Neuronal stem cell (in vitro differentiated cells): ENCODE measurements around the gene PNMA8C.
A peak's percentile ranks its signal among the peaks of the same experiment; 100 is the strongest.

Experiments
- DNase-seq: peaks from one replicate; pipeline ENCODE4 v3.0.0-alpha.2; 2013; ENCODE audit warnings: low spot score
- H2AFZ ChIP-seq: one replicate; pipeline ENCODE4 v1.6.1; 2013; ENCODE audit warnings: mild to moderate bottlenecking, low read length, inconsistent platforms
- H2AK5ac ChIP-seq: 2 replicates; pipeline ENCODE4 v1.6.1; 2013; ENCODE audit warnings: low read depth, mild to moderate bottlenecking, inconsistent platforms, low read length, moderate library complexity, mixed read lengths
- H2BK120ac ChIP-seq: 2 replicates; pipeline ENCODE4 v1.6.1; 2013; ENCODE audit warnings: low read depth, mild to moderate bottlenecking, inconsistent platforms, low read length, moderate library complexity, mixed read lengths
- H2BK12ac ChIP-seq: one replicate; pipeline ENCODE4 v1.6.1; 2013; ENCODE audit warnings: low read length, inconsistent platforms
- H2BK15ac ChIP-seq: 2 replicates; pipeline ENCODE4 v1.6.1; 2013; ENCODE audit warnings: mild to moderate bottlenecking, low read length, inconsistent platforms, mixed read lengths
- H2BK5ac ChIP-seq: one replicate; pipeline ENCODE4 v1.6.1; 2013; ENCODE audit warnings: inconsistent platforms, mild to moderate bottlenecking, low read length, moderate library complexity
- H3K14ac ChIP-seq: one replicate; pipeline ENCODE4 v1.6.1; 2013; ENCODE audit warnings: low read length, inconsistent platforms
- H3K18ac ChIP-seq: 2 replicates; pipeline ENCODE4 v1.6.1; 2013; ENCODE audit warnings: low read length, inconsistent platforms
- H3K23ac ChIP-seq: 2 replicates; pipeline ENCODE4 v1.6.1; 2013; ENCODE audit warnings: low read depth, mild to moderate bottlenecking, mixed read lengths, low read length, inconsistent platforms; ENCODE audit not compliant: poor library complexity
- H3K27ac ChIP-seq: replicated peaks from 3 replicates; pipeline ENCODE4 v1.5.1; 2013; ENCODE audit warnings: low read length, inconsistent platforms
- H3K27me3 ChIP-seq, 3 experiments: 2 replicates each; pipeline ENCODE4 v1.6.1; 2013; ENCODE audit warnings: low read length in 3 of 3, mild to moderate bottlenecking in 2 of 3, inconsistent platforms in 1 of 3, low read depth in 1 of 3, mixed read lengths in 1 of 3, moderate library complexity in 1 of 3; ENCODE audit not compliant: control insufficient read depth in 3 of 3, insufficient read depth in 3 of 3
- H3K36me3 ChIP-seq, 2 donors: replicated peaks in 1 of 2; 2 replicates each; pipeline ENCODE4 v1.6.1; 2013; ENCODE audit warnings: low read length in 2 of 2; ENCODE audit not compliant: control insufficient read depth in 2 of 2, insufficient read depth in 2 of 2
- H3K4ac ChIP-seq: 2 replicates; pipeline ENCODE4 v1.6.1; 2013; ENCODE audit warnings: inconsistent platforms, mild to moderate bottlenecking, low read length, moderate library complexity
- H3K4me1 ChIP-seq, 2 donors: 1 replicate in 1 of 2; 2 replicates in 1 of 2; pipeline ENCODE4 v1.6.1; 2013; ENCODE audit warnings: low read length in 2 of 2, low read depth in 1 of 2; ENCODE audit not compliant: control insufficient read depth in 2 of 2, insufficient read depth in 1 of 2
- H3K4me2 ChIP-seq: one replicate; pipeline ENCODE4 v1.6.1; 2013; ENCODE audit warnings: mild to moderate bottlenecking, low read length, inconsistent platforms; ENCODE audit not compliant: insufficient read depth, poor library complexity, severe bottlenecking
- H3K4me3 ChIP-seq, 2 donors: 2 replicates each; pipeline ENCODE4 v1.5.1; 2013; ENCODE audit warnings: low read length in 2 of 2, mild to moderate bottlenecking in 2 of 2, inconsistent platforms in 1 of 2, moderate library complexity in 1 of 2
- H3K79me1 ChIP-seq: one replicate; pipeline ENCODE4 v1.6.1; 2013; ENCODE audit warnings: low read depth, mild to moderate bottlenecking, inconsistent platforms, low read length, moderate library complexity
- H3K9ac ChIP-seq: one replicate; pipeline ENCODE4 v1.6.1; 2013; ENCODE audit warnings: mild to moderate bottlenecking, low read depth, low read length, inconsistent platforms; ENCODE audit not compliant: poor library complexity
- H3K9me3 ChIP-seq, 2 donors: replicated peaks in 1 of 2; 2 replicates each; pipeline versions ENCODE3 to v1.6.1; 2013; ENCODE audit warnings: low read length in 2 of 2, mild to moderate bottlenecking in 2 of 2, inconsistent platforms in 1 of 2, low read depth in 1 of 2, mixed read lengths in 1 of 2, moderate library complexity in 1 of 2; ENCODE audit not compliant: control insufficient read depth in 2 of 2, insufficient read depth in 1 of 2
- H4K8ac ChIP-seq: one replicate; pipeline ENCODE4 v1.6.1; 2013; ENCODE audit warnings: low read depth, mild to moderate bottlenecking, inconsistent platforms, low read length, moderate library complexity
- H4K91ac ChIP-seq: one replicate; pipeline ENCODE4 v1.6.1; 2013; ENCODE audit warnings: low read length, low read depth, mild to moderate bottlenecking, inconsistent platforms; ENCODE audit not compliant: poor library complexity
- WGBS, 2 donors: extraction: QIAGEN DNeasy Blood & Tissue Kit; methylation state at CpG; one replicate each; pipeline ENCODE4 v1.1.7; 2013; ENCODE audit warnings: missing lambda C conversion rate in 2 of 2, mixed read lengths in 1 of 2; ENCODE audit not compliant: insufficient read length in 2 of 2, insufficient replicate concordance in 1 of 2; ENCODE audit errors: extremely low coverage in 2 of 2; 5-methylcytosine and 5-hydroxymethylcytosine counted together

Gene PNMA8C

GRCh38 chr19:46385636-46386035, 43.1 kb downstream of the PNMA8C start:
- WGBS, 2 donors, result no CpG with 5 or more reads among the region's 11 CpGs
- no peak overlapping the region for H3K14ac ChIP-seq
- H4K91ac ChIP-seq, result no peak overlapping the region
- no peak overlapping the region for H2BK12ac ChIP-seq
- no peaks in the 10 kb centered on the region for H3K27me3 ChIP-seq
- no peaks in the 10 kb centered on the region for H3K4me1 ChIP-seq
- DNase-seq, result no peak
- no peak overlapping the region for H3K4me2 ChIP-seq
- H3K18ac ChIP-seq, result no peak overlapping the region
- H3K4ac ChIP-seq, result no peak overlapping the region
- peaks cover 65 to 99% of the 10 kb centered on the region in 2 donors for H3K36me3 ChIP-seq
- H3K9ac ChIP-seq, result no peak overlapping the region
- no peak overlapping the region for H2BK15ac ChIP-seq
- peaks cover 6% of the 10 kb centered on the region for H3K79me1 ChIP-seq
- no peak overlapping the region for H4K8ac ChIP-seq
- no peak overlapping the region for H2AFZ ChIP-seq
- H3K27ac ChIP-seq, result no peak overlapping the region
- H3K23ac ChIP-seq, result no peak overlapping the region
- H3K4me3 ChIP-seq, result no peak overlapping the region
- H2BK120ac ChIP-seq, result no peak overlapping the region
- no peak overlapping the region for H2AK5ac ChIP-seq
- no peak overlapping the region for H2BK5ac ChIP-seq
- H3K9me3 ChIP-seq, result peaks cover 6 to 11% of the 10 kb centered on the region in 2 donors

- Histone ChIP-seq H3K27ac (no peak overlapping the region), H2BK5ac (no peak overlapping the region), H3K4me2 (no peak overlapping the region), H2BK15ac (no peak overlapping the region), H3K18ac (no peak overlapping the region), H3K23ac (no peak overlapping the region), H2BK120ac (no peak overlapping the region), H3K9ac (peak overlapping the region; percentile 7), H3K4me3 (no peak overlapping the region), H3K4me1 (no peaks in the 10 kb centered on the region), H2AK5ac (no peak overlapping the region), H3K4ac (no peak overlapping the region), H4K8ac (no peak overlapping the region), H3K9me3 (peaks cover 4 to 16% of the 10 kb centered on the region in 2 donors), H3K14ac (no peak overlapping the region), H3K36me3 (peaks cover 59 to 99% of the 10 kb centered on the region in 2 donors), H3K27me3 (no peaks in the 10 kb centered on the region), H4K91ac (no peak overlapping the region), H3K79me1 (peaks cover 4% of the 10 kb centered on the region), H2BK12ac (no peak overlapping the region), H2AFZ (no peak overlapping the region)
- WGBS, 2 donors, result no CpG with 5 or more reads among the region's 11 CpGs
- DNase-seq, result no peak
These were observed 44.3 kb downstream of the PNMA8C start for GRCh38 chr19:46384396-46384795.

- Histone ChIP-seq H3K27me3 (no peaks in the 10 kb centered on the region), H3K9ac (peak overlapping the region; percentile 34), H2BK5ac (no peak overlapping the region), H3K36me3 (peaks cover 61 to 99% of the 10 kb centered on the region in 2 donors), H3K27ac (no peak overlapping the region), H3K9me3 (peaks cover 3 to 14% of the 10 kb centered on the region in 2 donors), H4K91ac (no peak overlapping the region), H2AFZ (no peak overlapping the region), H3K14ac (no peak overlapping the region), H3K23ac (no peak overlapping the region), H3K4me2 (no peak overlapping the region), H2BK12ac (no peak overlapping the region), H3K4ac (no peak overlapping the region), H3K4me3 (no peak overlapping the region), H3K79me1 (peaks cover 4% of the 10 kb centered on the region), H3K4me1 (no peaks in the 10 kb centered on the region), H2AK5ac (no peak overlapping the region), H2BK15ac (no peak overlapping the region), H2BK120ac (no peak overlapping the region), H4K8ac (no peak overlapping the region), H3K18ac (no peak overlapping the region)
- WGBS, 2 donors, result no CpG with 5 or more reads among the region's 7 CpGs
- no peak for DNase-seq
These were observed 44.9 kb downstream of the PNMA8C start for GRCh38 chr19:46383846-46384245.

- WGBS, 2 donors, result no CpG with 5 or more reads among the region's 23 CpGs
These were observed 45.4 kb downstream of the PNMA8C start for GRCh38 chr19:46383171-46383815.

More at GRCh38 chr19:46383171-46383815, 45.4 kb downstream of the PNMA8C start:
- Histone ChIP-seq H2BK5ac (no peak overlapping the region), H3K4ac (no peak overlapping the region), H3K27ac (no peak overlapping the region), H3K23ac (no peak overlapping the region), H3K4me1 (no peaks in the 10 kb centered on the region), H3K4me2 (no peak overlapping the region), H3K36me3 (peaks cover 55 to 99% of the 10 kb centered on the region in 2 donors), H3K9ac (no peak overlapping the region), H3K14ac (no peak overlapping the region), H4K8ac (no peak overlapping the region), H3K18ac (no peak overlapping the region), H3K27me3 (no peaks in the 10 kb centered on the region), H4K91ac (no peak overlapping the region), H2BK12ac (no peak overlapping the region), H3K9me3 (peaks cover 3 to 9% of the 10 kb centered on the region in 2 donors), H3K4me3 (no peak overlapping the region), H2BK15ac (no peak overlapping the region), H2AK5ac (no peak overlapping the region), H3K79me1 (peaks cover 4% of the 10 kb centered on the region), H2BK120ac (no peak overlapping the region), H2AFZ (no peak overlapping the region)
- no peak for DNase-seq
